RWPE2 (cell line): ENCODE measurements around the gene FYB2.

Experiments
- ATAC-seq: fragments of 200-7000 bp; cut with Tn5 transposase; 3 replicates; pipeline ENCODE4 v1.9.1; 2021; ENCODE audit warnings: low read depth
- DNase-seq: peaks from one replicate; pipeline ENCODE4 v3.0.0-alpha.2; 2020; ENCODE audit warnings: low spot score
- H3K27ac ChIP-seq: fragments of 450-650 bp; 2 replicates; pipeline ENCODE4 v1.5.1; 2017; ENCODE audit warnings: mild to moderate bottlenecking; ENCODE audit not compliant: poor library complexity, severe bottlenecking
- H3K27me3 ChIP-seq: fragments of 250-450 bp; sonication (Bioruptor Pico); 2 replicates; pipeline ENCODE4 v1.5.1; 2021; ENCODE audit warnings: mild to moderate bottlenecking, moderate library complexity; ENCODE audit not compliant: insufficient read depth, poor library complexity, severe bottlenecking
- H3K36me3 ChIP-seq: fragments of 250-450 bp; sonication (Bioruptor Pico); 2 replicates; pipeline ENCODE4 v1.5.1; 2020; ENCODE audit warnings: low read depth, mild to moderate bottlenecking, moderate library complexity
- H3K4me1 ChIP-seq: fragments of 250-450 bp; sonication (Bioruptor Pico); 2 replicates; pipeline ENCODE4 v1.5.1; 2021; ENCODE audit warnings: mild to moderate bottlenecking, moderate library complexity; ENCODE audit not compliant: insufficient read depth, poor library complexity, severe bottlenecking
- H3K4me3 ChIP-seq: fragments of 250-450 bp; sonication (Bioruptor Pico); 2 replicates; pipeline ENCODE4 v1.5.1; 2021; ENCODE audit warnings: mild to moderate bottlenecking, moderate library complexity; ENCODE audit not compliant: severe bottlenecking
- H3K9me3 ChIP-seq: fragments of 250-450 bp; sonication (Bioruptor Pico); 2 replicates; pipeline ENCODE4 v1.5.1; 2021; ENCODE audit warnings: mild to moderate bottlenecking, moderate library complexity; ENCODE audit not compliant: severe bottlenecking
- CTCF ChIP-seq: fragments of 450-650 bp; IDR thresholded peaks from one replicate; pipeline ENCODE4 v1.5.1; 2017; ENCODE audit warnings: mild to moderate bottlenecking, moderate library complexity; ENCODE audit not compliant: poor library complexity, severe bottlenecking

The FYB2 gene

GRCh38 chr1:56819387-56819899 is at the start of gene FYB2:
TSS of gene FYB2 (minus strand) at chr1:56819404. CDS start at chr1:56819290, 114 bp downstream.
- Histone ChIP-seq H3K27me3 (no peaks in the 10 kb centered on the region), H3K4me1 (no peaks in the 10 kb centered on the region), H3K4me3 (no peak within 1 kb of the TSS), H3K9me3 (no peaks in the 10 kb centered on the region), H3K27ac (no peak within 1 kb of the TSS), H3K36me3 (no peaks in the 10 kb centered on the region)
- DNase-seq (no peak), ATAC-seq (peak; percentile 37; the same call in 1 of the 3 replicates)
- TF ChIP-seq CTCF: no peak

DNA sequence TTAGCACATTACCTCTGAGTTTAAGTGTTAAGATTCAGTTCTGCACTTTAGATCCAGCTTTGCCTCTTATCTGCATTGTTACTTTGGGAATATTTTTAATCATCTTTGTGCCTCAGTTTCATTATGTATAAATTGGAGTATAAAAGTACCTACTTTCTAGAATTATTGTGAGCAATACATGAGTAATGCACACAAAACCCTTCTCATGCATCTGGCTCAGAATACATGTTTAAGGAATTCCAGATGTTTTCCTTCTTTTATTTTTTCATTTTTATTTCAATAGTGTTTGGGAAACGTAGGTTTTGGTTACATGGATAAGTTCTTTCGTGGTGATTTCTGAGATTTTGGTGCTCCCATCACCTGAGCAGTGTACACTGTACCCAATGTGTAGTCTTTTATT is 49.6 kb upstream of the FYB2 start:
- H3K27me3 ChIP-seq: no peaks in the 10 kb centered on the region
- no peak overlapping the region for H3K27ac ChIP-seq
- H3K36me3 ChIP-seq: no peaks in the 10 kb centered on the region
- ATAC-seq (no peak), DNase-seq (no peak)
- no peak overlapping the region for H3K4me3 ChIP-seq
- TF ChIP-seq CTCF: no peak
- no peaks in the 10 kb centered on the region for H3K4me1 ChIP-seq
- H3K9me3 ChIP-seq: no peaks in the 10 kb centered on the region

DNA sequence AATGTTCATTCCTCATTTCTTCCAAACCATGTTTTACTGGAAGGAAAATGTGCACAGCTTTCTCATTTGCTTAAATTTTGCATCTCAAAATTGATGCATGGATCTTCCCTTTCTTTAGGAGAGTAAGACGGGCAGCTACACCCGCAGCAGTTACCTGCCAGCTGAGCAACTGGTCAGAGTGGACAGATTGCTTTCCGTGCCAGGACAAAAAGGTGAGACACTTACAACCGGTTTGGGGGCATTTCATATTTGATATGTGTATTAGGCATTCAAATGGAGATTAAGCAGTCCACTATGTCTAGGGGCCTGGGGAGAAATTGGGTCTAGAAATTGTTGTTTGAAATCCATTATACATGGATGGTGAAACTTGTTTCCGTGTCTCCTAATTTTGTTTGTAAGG is 48.3 kb upstream of the FYB2 start:
- no peaks in the 10 kb centered on the region for H3K4me1 ChIP-seq
- no peaks in the 10 kb centered on the region for H3K36me3 ChIP-seq
- no peak for TF ChIP-seq CTCF
- H3K9me3 ChIP-seq: no peaks in the 10 kb centered on the region
- no peak overlapping the region for H3K27ac ChIP-seq
- no peaks in the 10 kb centered on the region for H3K27me3 ChIP-seq
- H3K4me3 ChIP-seq: no peak overlapping the region
- ATAC-seq (no peak), DNase-seq (no peak)

DNA sequence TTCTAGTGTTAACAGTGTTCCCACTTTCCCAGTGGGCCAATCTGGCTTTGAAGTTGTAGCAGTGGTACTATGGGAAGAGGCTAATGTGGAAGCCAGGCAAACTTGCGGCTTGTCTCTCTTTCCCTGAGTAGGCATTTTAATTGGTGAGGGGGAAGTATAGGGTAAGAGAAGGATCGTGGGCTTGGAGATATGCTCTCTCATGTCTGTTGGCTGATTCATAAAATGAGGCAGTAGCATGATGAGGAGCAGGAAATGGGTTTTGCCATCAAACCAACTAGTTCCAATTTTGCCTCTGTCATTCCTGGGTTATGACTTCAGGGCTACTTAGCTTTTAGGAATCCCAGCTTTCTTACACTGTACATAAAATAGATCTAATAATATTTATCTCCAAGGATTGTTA is 47.5 kb upstream of the FYB2 start:
- no peaks in the 10 kb centered on the region for H3K36me3 ChIP-seq
- H3K4me1 ChIP-seq: no peaks in the 10 kb centered on the region
- no peak overlapping the region for H3K4me3 ChIP-seq
- no peak for TF ChIP-seq CTCF
- no peaks in the 10 kb centered on the region for H3K27me3 ChIP-seq
- DNase-seq: no peak
- peak; percentile 35; the same call in 1 of the 3 replicates for ATAC-seq
- no peak overlapping the region for H3K27ac ChIP-seq
- no peaks in the 10 kb centered on the region for H3K9me3 ChIP-seq

GRCh38 chr1:56864430-56864829 is 45.2 kb upstream of the FYB2 start:
- H3K27ac ChIP-seq: no peak overlapping the region
- no peak for TF ChIP-seq CTCF
- H3K27me3 ChIP-seq: no peaks in the 10 kb centered on the region
- ATAC-seq (no peak), DNase-seq (no peak)
- no peaks in the 10 kb centered on the region for H3K36me3 ChIP-seq
- no peaks in the 10 kb centered on the region for H3K9me3 ChIP-seq
- H3K4me1 ChIP-seq: no peaks in the 10 kb centered on the region
- H3K4me3 ChIP-seq: no peak overlapping the region
